HepG2 (cell line): Measurements from ENCODE around the gene CREG2. TPM values are rescaled to one million over a fixed set of nuclear protein-coding genes. Genes with fewer than 3 reads are reported as not detected.
A peak's percentile ranks its signal among the peaks of the same experiment; 100 is the strongest.

ENCODE experiments used
- ARID2 ChIP-seq: sonication (generic); formaldehyde crosslinking; IDR thresholded peaks from 2 replicates; pipeline ENCODE4 v1.8.1; 2022; ENCODE audit warnings: mild to moderate bottlenecking, missing genetic modification reagents, borderline replicate concordance
- ASH2L ChIP-seq: fragments of 300-600, 200-600 bp; sonication (generic); IDR thresholded peaks from 2 replicates; pipeline ENCODE4 v1.7.0; 2017; ENCODE audit warnings: low read depth, mild to moderate bottlenecking, moderate library complexity, mixed read lengths, low read length; ENCODE audit not compliant: insufficient read length
- CAMTA2 ChIP-seq: sonication (generic); formaldehyde crosslinking; IDR thresholded peaks from 2 replicates; pipeline ENCODE4 v1.4.0; 2020; ENCODE audit warnings: mild to moderate bottlenecking, missing genetic modification reagents, borderline replicate concordance
- CBX5 ChIP-seq: sonication (generic); formaldehyde crosslinking; IDR thresholded peaks from 2 replicates; pipeline ENCODE4 v1.4.0; 2020; ENCODE audit warnings: missing genetic modification reagents, borderline replicate concordance
- HNRNPK ChIP-seq: fragments of 200-400 bp; formaldehyde crosslinking; IDR thresholded peaks from 2 replicates; pipeline ENCODE4 v1.6.1; 2018; ENCODE audit warnings: low read length, low read depth, moderate library complexity, mild to moderate bottlenecking; ENCODE audit not compliant: poor library complexity, severe bottlenecking
- MAX ChIP-seq: IDR thresholded peaks from 2 replicates; pipeline ENCODE4 v1.6.1; 2012; ENCODE audit warnings: inconsistent platforms
- MIER2 ChIP-seq: IDR thresholded peaks from 2 replicates; pipeline ENCODE4 v1.6.1; 2016; ENCODE audit warnings: missing biosample characterization, missing genetic modification reagents
- MTA3 ChIP-seq: sonication (generic); formaldehyde crosslinking; IDR thresholded peaks from 2 replicates; pipeline ENCODE4 v1.4.0; 2020; ENCODE audit warnings: missing genetic modification reagents
- MTERF4 ChIP-seq: sonication (generic); formaldehyde crosslinking; IDR thresholded peaks from 2 replicates; pipeline ENCODE4 v1.8.0; 2023; ENCODE audit warnings: mild to moderate bottlenecking, missing genetic modification reagents
- MYPOP ChIP-seq: sonication (generic); formaldehyde crosslinking; IDR thresholded peaks from 2 replicates; pipeline ENCODE4 v1.8.1; 2023; ENCODE audit warnings: mild to moderate bottlenecking, moderate library complexity, missing genetic modification reagents
- NFATC3 ChIP-seq: sonication (generic); formaldehyde crosslinking; IDR thresholded peaks from 2 replicates; pipeline ENCODE4 v1.5.1; 2020; ENCODE audit warnings: mild to moderate bottlenecking, missing genetic modification reagents
- PRDM10 ChIP-seq: sonication (generic); formaldehyde crosslinking; IDR thresholded peaks from 2 replicates; pipeline ENCODE4 v1.4.0; 2020; ENCODE audit warnings: low read depth, missing genetic modification reagents
- SIN3B ChIP-seq: fragments of 150-350 bp; IDR thresholded peaks from 2 replicates; pipeline ENCODE4 v1.6.1; 2014; ENCODE audit warnings: low read length
- SRSF4 ChIP-seq: fragments of 200-400 bp; formaldehyde crosslinking; IDR thresholded peaks from one replicate; pipeline ENCODE4 v1.6.1; 2018; ENCODE audit warnings: mild to moderate bottlenecking, low read depth, low read length, moderate library complexity; ENCODE audit not compliant: poor library complexity, severe bottlenecking
- TFE3 ChIP-seq: IDR thresholded peaks from 2 replicates; pipeline ENCODE4 v1.6.1; 2016
- U2AF2 ChIP-seq: fragments of 200-400 bp; formaldehyde crosslinking; IDR thresholded peaks from 2 replicates; pipeline ENCODE4 v1.6.1; 2017; ENCODE audit warnings: low read depth, mild to moderate bottlenecking, low read length
- ZKSCAN8 ChIP-seq: IDR thresholded peaks from 2 replicates; pipeline ENCODE4 v1.6.1; 2016; ENCODE audit warnings: borderline replicate concordance, missing genetic modification reagents, missing compliant biosample characterization
- ZNF530 ChIP-seq: sonication (generic); formaldehyde crosslinking; IDR thresholded peaks from 2 replicates; pipeline ENCODE4 v1.5.0; 2020; ENCODE audit warnings: low read depth, mild to moderate bottlenecking, missing genetic modification reagents
- ZNF558 ChIP-seq: sonication (generic); formaldehyde crosslinking; IDR thresholded peaks from 2 replicates; pipeline ENCODE4 v1.9.0; 2022; ENCODE audit warnings: mild to moderate bottlenecking, missing genetic modification reagents, borderline replicate concordance
- ZNF564 ChIP-seq: sonication (generic); formaldehyde crosslinking; IDR thresholded peaks from 2 replicates; pipeline ENCODE4 v1.8.1; 2023; ENCODE audit warnings: mild to moderate bottlenecking, missing genetic modification reagents
- ZNF703 ChIP-seq: sonication (generic); formaldehyde crosslinking; IDR thresholded peaks from 2 replicates; pipeline ENCODE4 v1.5.1; 2020; ENCODE audit warnings: missing genetic modification reagents, mild to moderate bottlenecking, moderate library complexity, borderline replicate concordance
- ZNF781 ChIP-seq: sonication (generic); formaldehyde crosslinking; IDR thresholded peaks from 2 replicates; pipeline ENCODE4 v1.5.1; 2020; ENCODE audit warnings: borderline replicate concordance, mild to moderate bottlenecking, missing genetic modification reagents; ENCODE audit errors: not compliant biosample characterization
- polyA plus RNA-seq, 8 experiments: library from polyadenylated mRNA; depleted of rRNA in 3 of 8; stranded (reverse) in 7 of 8; unstranded in 1 of 8; fragments of >200 nt; fragmentation: Illumina TruSeq in 4 of 8; extraction: Trizol in 4 of 8; gene quantifications; 2 replicates each; pipeline versions ENCODE4 v1.2.1 to v1.2.3, GENCODE V29; 2011 to 2016; ENCODE audit warnings: low read depth in 4 of 8, missing spikeins in 1 of 8, mixed read lengths in 1 of 8; ENCODE audit not compliant: insufficient read depth in 1 of 8
- total RNA-seq, 5 experiments: library from RNA; depleted of rRNA; stranded (reverse); fragments of >200 nt; fragmentation: Illumina TruSeq; extraction: Trizol; gene quantifications; 2 replicates each; pipeline ENCODE4 v1.2.3, GENCODE V29; 2016; ENCODE audit warnings: low read depth in 1 of 5

The CREG2 gene
- total and polyA plus RNA-seq, 2 of the 13 experiments (the other 11 are each of a cell fraction or from before 2014, with no cell fraction given) = 0.18 to 0.26 TPM

GRCh38 chr2:101341901-101342624, 45.2 kb downstream of the CREG2 start (continued):
- no peak for TF ChIP-seq SRSF4
- no peak for TF ChIP-seq ZNF558
- no peak for TF ChIP-seq SIN3B
- TF ChIP-seq MTERF4 (CRISPR knock-in tag) = no peak
- no peak for TF ChIP-seq MYPOP (CRISPR knock-in tag)
- TF ChIP-seq MIER2 (CRISPR knock-in tag) = 0 out of 2 replicates have a peak, but pooled peaks have one; percentile 39
- TF ChIP-seq HNRNPK = no peak
- 0 out of 2 replicates have a peak, but pooled peaks have one; percentile 59 for TF ChIP-seq CAMTA2
- no peak for TF ChIP-seq MTA3 (CRISPR knock-in tag)
- TF ChIP-seq ZKSCAN8 (CRISPR knock-in tag) = no peak
- no peak for TF ChIP-seq PRDM10 (CRISPR knock-in tag)
- peak; percentile 52; the same call in 1 of the 2 replicates for TF ChIP-seq CBX5 (CRISPR knock-in tag)
- 0 out of 2 replicates have a peak, but pooled peaks have one; percentile 35 for TF ChIP-seq ARID2 (CRISPR knock-in tag)
- no peak for TF ChIP-seq NFATC3 (CRISPR knock-in tag)
- 0 out of 2 replicates have a peak, but pooled peaks have one; percentile 9 for TF ChIP-seq MAX
- peak; percentile 52; the same call in 1 of the 2 replicates for TF ChIP-seq ZNF564 (CRISPR knock-in tag)
- TF ChIP-seq TFE3 (CRISPR knock-in tag) = no peak
- TF ChIP-seq ZNF781 = no peak
- TF ChIP-seq ZNF530 (CRISPR knock-in tag) = no peak
- TF ChIP-seq U2AF2 = no peak
- TF ChIP-seq ZNF703 = no peak
- TF ChIP-seq ASH2L = no peak
